Activated T-helper 1 cell treated with anti-CD3 and anti-CD28 coated beads, Interleukin-2, amount 50 U/mL, for 16 hours (primary cell): ENCODE results near the gene CTNNA2.

Source experiments
- DNase-seq, 2 donors: peaks; one replicate each; pipeline ENCODE4 v3.0.0-alpha.2; 2020; ENCODE audit warnings: low read depth in 1 of 2, low spot score in 1 of 2

CTNNA2 gene

GRCh38 chr2:80519121-80519643 lies 1006.3 kb downstream of the CTNNA2 start:
- DNase-seq, result no peak

GRCh38 chr2:80519699-80520291 lies 1006.9 kb downstream of the CTNNA2 start:
- no peak for DNase-seq

GRCh38 chr2:80525152-80525551 lies 1012.3 kb downstream of the CTNNA2 start:
- DNase-seq, result no peak

GRCh38 chr2:80527119-80527518 lies 1014.3 kb downstream of the CTNNA2 start:
- DNase-seq, result no peak

- no peak for DNase-seq
Observed at GRCh38 chr2:80529466-80530165, 1016.8 kb downstream of the CTNNA2 start.

- DNase-seq, result no peak
Observed at GRCh38 chr2:80530442-80531064, 1017.7 kb downstream of the CTNNA2 start.

- no peak for DNase-seq
Observed at GRCh38 chr2:80531319-80531718, 1018.5 kb downstream of the CTNNA2 start.

- DNase-seq, result no peak
Observed at GRCh38 chr2:80545420-80546210, 1032.8 kb downstream of the CTNNA2 start.

GRCh38 chr2:80546766-80547165 lies 1033.9 kb downstream of the CTNNA2 start:
- no peak for DNase-seq

- DNase-seq, result no peak
Observed at GRCh38 chr2:80547344-80547743, 1034.5 kb downstream of the CTNNA2 start.

- DNase-seq, result no peak
Observed at GRCh38 chr2:80548469-80548868, 1035.6 kb downstream of the CTNNA2 start.

GRCh38 chr2:80549901-80550300 lies 1037.0 kb downstream of the CTNNA2 start:
- DNase-seq, result no peak

- DNase-seq, result no peak
Observed at GRCh38 chr2:80560326-80560725, 1047.5 kb downstream of the CTNNA2 start.

GRCh38 chr2:80568011-80568410 lies 1055.2 kb downstream of the CTNNA2 start:
- DNase-seq, result no peak

GRCh38 chr2:80573167-80573566 lies 1060.3 kb downstream of the CTNNA2 start:
- no peak for DNase-seq

GRCh38 chr2:80573950-80574349 lies 1061.1 kb downstream of the CTNNA2 start:
- DNase-seq, result no peak

- DNase-seq, result no peak
Observed at GRCh38 chr2:80579756-80580155, 1066.9 kb downstream of the CTNNA2 start.

GRCh38 chr2:80591233-80591632 lies 1078.4 kb downstream of the CTNNA2 start:
- DNase-seq, result no peak

GRCh38 chr2:80592106-80592505 lies 1079.3 kb downstream of the CTNNA2 start:
- no peak for DNase-seq

GRCh38 chr2:80610108-80610507 lies 1097.3 kb downstream of the CTNNA2 start:
- DNase-seq, result no peak

- no peak for DNase-seq
Observed at GRCh38 chr2:80621656-80622055, 1108.8 kb downstream of the CTNNA2 start.
